CD14-positive monocyte (primary cell): Measurements from ENCODE around the gene EPS8L3. TPM values are rescaled to one million over a fixed set of nuclear protein-coding genes. Genes with fewer than 3 reads are reported as not detected.

Source experiments
- DNase-seq, 3 donors: peaks; one replicate each; pipeline ENCODE4 v3.0.0-alpha.2; 2011 to 2022
- H2AFZ ChIP-seq: 2 replicates; pipeline ENCODE4 v1.6.0; 2012; ENCODE audit warnings: mild to moderate bottlenecking, low read depth, low read length, inconsistent platforms; ENCODE audit not compliant: insufficient read depth, poor library complexity, severe bottlenecking
- H3K27ac ChIP-seq, 2 donors: 1 replicate in 1 of 2; 2 replicates in 1 of 2; pipeline ENCODE4 v1.5.1; 2012 to 2013; ENCODE audit warnings: low read length in 2 of 2, control low read depth in 1 of 2, inconsistent platforms in 1 of 2, low read depth in 1 of 2, mild to moderate bottlenecking in 1 of 2
- H3K27me3 ChIP-seq, 2 donors: one replicate each; pipeline versions ENCODE4 v1.6.0 to v1.6.1; 2011 to 2013; ENCODE audit warnings: low read length in 2 of 2; ENCODE audit not compliant: control insufficient read depth in 2 of 2, insufficient read depth in 2 of 2
- H3K36me3 ChIP-seq, 2 donors: replicated peaks in 1 of 2; 1 replicate in 1 of 2; 2 replicates in 1 of 2; pipeline versions ENCODE4 v1.5.1 to v1.6.1; 2012 to 2013; ENCODE audit warnings: low read length in 2 of 2, control low read depth in 1 of 2, inconsistent platforms in 1 of 2, mild to moderate bottlenecking in 1 of 2; ENCODE audit not compliant: insufficient read depth in 2 of 2, control insufficient read depth in 1 of 2
- H3K4me1 ChIP-seq, 2 donors: 1 replicate in 1 of 2; 2 replicates in 1 of 2; pipeline versions ENCODE4 v1.5.1 to v1.6.1; 2012 to 2013; ENCODE audit warnings: low read length in 2 of 2, control low read depth in 1 of 2, inconsistent platforms in 1 of 2, mild to moderate bottlenecking in 1 of 2, moderate library complexity in 1 of 2; ENCODE audit not compliant: insufficient read depth in 2 of 2, control insufficient read depth in 1 of 2
- H3K4me2 ChIP-seq: replicated peaks from 2 replicates; pipeline ENCODE3; 2012; ENCODE audit warnings: low read length, moderate library complexity, mild to moderate bottlenecking; ENCODE audit not compliant: poor library complexity, severe bottlenecking; ENCODE audit errors: extremely low read depth
- H3K4me3 ChIP-seq, 3 experiments: fragments of 200-600 bp in 1 of 3; sonication (generic) in 1 of 3; replicated peaks in 1 of 3; 1 replicate in 2 of 3; 2 replicates in 1 of 3; pipeline ENCODE4 v1.5.1; 2011 to 2013; ENCODE audit warnings: low read length in 3 of 3, mild to moderate bottlenecking in 3 of 3, control low read depth in 2 of 3, low read depth in 2 of 3, inconsistent platforms in 1 of 3, moderate library complexity in 1 of 3
- H3K79me2 ChIP-seq: 2 replicates; pipeline ENCODE4 v1.6.0; 2012; ENCODE audit warnings: mild to moderate bottlenecking, control low read depth, inconsistent platforms, low read length, moderate library complexity; ENCODE audit not compliant: insufficient read depth
- H3K9ac ChIP-seq: 2 replicates; pipeline ENCODE4 v1.6.0; 2017; ENCODE audit warnings: low read length, mild to moderate bottlenecking; ENCODE audit not compliant: insufficient read depth, poor library complexity, severe bottlenecking
- H3K9me3 ChIP-seq, 2 donors: replicated peaks in 1 of 2; 1 replicate in 1 of 2; 2 replicates in 1 of 2; pipeline versions ENCODE4 v1.5.1 to v1.6.1; 2012 to 2013; ENCODE audit warnings: low read length in 2 of 2, control low read depth in 1 of 2; ENCODE audit not compliant: control insufficient read depth in 1 of 2, insufficient read depth in 1 of 2
- H4K20me1 ChIP-seq: 2 replicates; pipeline ENCODE4 v1.6.0; 2012; ENCODE audit warnings: mild to moderate bottlenecking, low read length, control low read depth, moderate library complexity; ENCODE audit not compliant: insufficient read depth
- H3K27ac Mint-ChIP-seq, 7 donors: one replicate each; pipeline ENCODE4 v1.8.0; 2020; ENCODE audit warnings: mild to moderate bottlenecking in 7 of 7, mixed read lengths in 7 of 7, moderate library complexity in 6 of 7, inconsistent platforms in 2 of 7
- H3K27me3 Mint-ChIP-seq, 3 donors: one replicate each; pipeline ENCODE4 v1.8.0; 2021 to 2022; ENCODE audit warnings: low read depth in 3 of 3, mild to moderate bottlenecking in 3 of 3, mixed read lengths in 3 of 3, moderate library complexity in 3 of 3, inconsistent platforms in 1 of 3
- H3K36me3 Mint-ChIP-seq, 2 donors: one replicate each; pipeline ENCODE4 v1.8.0; 2020; ENCODE audit warnings: mixed read lengths in 2 of 2, inconsistent platforms in 1 of 2, mild to moderate bottlenecking in 1 of 2
- H3K4me1 Mint-ChIP-seq: one replicate; pipeline ENCODE4 v1.8.0; 2020; ENCODE audit warnings: mild to moderate bottlenecking, mixed read lengths
- H3K4me3 Mint-ChIP-seq, 2 donors: one replicate each; pipeline ENCODE4 v1.8.0; 2020; ENCODE audit warnings: mild to moderate bottlenecking in 2 of 2, mixed read lengths in 2 of 2, moderate library complexity in 1 of 2
- H3K9me3 Mint-ChIP-seq, 7 donors: one replicate each; pipeline ENCODE4 v1.8.0; 2020 to 2022; ENCODE audit warnings: mixed read lengths in 7 of 7, mild to moderate bottlenecking in 6 of 7, moderate library complexity in 6 of 7, inconsistent platforms in 2 of 7
- WGBS: methylation state at CpG from one replicate; pipeline ENCODE4 v1.1.5; 2013; ENCODE audit warnings: missing lambda C conversion rate; ENCODE audit not compliant: insufficient coverage; 5-methylcytosine and 5-hydroxymethylcytosine counted together
- intact Hi-C, 2 donors: fragments of 100-400 bp; cut with micrococcal nuclease; formaldehyde crosslinking; loops; one replicate each; pipeline versions ENCODE4 v1.15.0 to v1.15.1; 2023
- polyA plus RNA-seq, 3 donors: library from polyadenylated mRNA; depleted of rRNA in 1 of 3; unstranded in 2 of 3; stranded (reverse) in 1 of 3; fragments of 300-500 nt in 2 of 3; fragments of >200 nt in 1 of 3; fragmentation: Illumina TruSeq in 2 of 3; gene quantifications; 1 replicate in 2 of 3; 2 replicates in 1 of 3; pipeline ENCODE4 v1.2.3, GENCODE V29; 2012 to 2021
- TF ChIP-seq, protein P1 (sequence below): fragments of 200-600 bp; IDR thresholded peaks from one replicate; pipeline ENCODE4 v1.8.0; 2022; ENCODE audit warnings: antibody characterized with exemption, mild to moderate bottlenecking

The EPS8L3 gene
- polyA plus RNA-seq, 3 donors = not detected

- Histone ChIP-seq H3K27ac (no peak overlapping the region), H3K9ac (no peak overlapping the region)
- H3K27ac Mint-ChIP-seq = peak overlapping the region in 2 of 7 donors; percentile 27 to 36
Observed at GRCh38 chr1:109760581-109761226, 3.0 kb downstream of the EPS8L3 start.

GRCh38 chr1:109759513-109760334 lies 4.0 kb downstream of the EPS8L3 start:
- intact Hi-C loops = no loop called here
- Histone ChIP-seq H3K27me3 (no peaks in the 10 kb centered on the region), H3K36me3 (no peaks in the 10 kb centered on the region), H2AFZ (peak overlapping the region; percentile 21), H4K20me1 (no peaks in the 10 kb centered on the region), H3K27ac (no peak overlapping the region), H3K4me3 (no peak overlapping the region), H3K9ac (no peak overlapping the region), H3K4me1 (peaks cover 20 to 22% of the 10 kb centered on the region in 2 donors), H3K79me2 (no peaks in the 10 kb centered on the region), H3K9me3 (no peaks in the 10 kb centered on the region), H3K4me2 (no peak overlapping the region)
- H3K4me1 Mint-ChIP-seq = peaks cover 27% of the 10 kb centered on the region
- peaks cover 0 to 8% (median 2%) of the 10 kb centered on the region in 3 donors for H3K27me3 Mint-ChIP-seq
- H3K9me3 Mint-ChIP-seq = no peaks in the 10 kb centered on the region
- no peak overlapping the region for H3K4me3 Mint-ChIP-seq
- TF ChIP-seq, protein P1, sequence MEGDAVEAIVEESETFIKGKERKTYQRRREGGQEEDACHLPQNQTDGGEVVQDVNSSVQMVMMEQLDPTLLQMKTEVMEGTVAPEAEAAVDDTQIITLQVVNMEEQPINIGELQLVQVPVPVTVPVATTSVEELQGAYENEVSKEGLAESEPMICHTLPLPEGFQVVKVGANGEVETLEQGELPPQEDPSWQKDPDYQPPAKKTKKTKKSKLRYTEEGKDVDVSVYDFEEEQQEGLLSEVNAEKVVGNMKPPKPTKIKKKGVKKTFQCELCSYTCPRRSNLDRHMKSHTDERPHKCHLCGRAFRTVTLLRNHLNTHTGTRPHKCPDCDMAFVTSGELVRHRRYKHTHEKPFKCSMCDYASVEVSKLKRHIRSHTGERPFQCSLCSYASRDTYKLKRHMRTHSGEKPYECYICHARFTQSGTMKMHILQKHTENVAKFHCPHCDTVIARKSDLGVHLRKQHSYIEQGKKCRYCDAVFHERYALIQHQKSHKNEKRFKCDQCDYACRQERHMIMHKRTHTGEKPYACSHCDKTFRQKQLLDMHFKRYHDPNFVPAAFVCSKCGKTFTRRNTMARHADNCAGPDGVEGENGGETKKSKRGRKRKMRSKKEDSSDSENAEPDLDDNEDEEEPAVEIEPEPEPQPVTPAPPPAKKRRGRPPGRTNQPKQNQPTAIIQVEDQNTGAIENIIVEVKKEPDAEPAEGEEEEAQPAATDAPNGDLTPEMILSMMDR = no peak
- WGBS = 69% methylated on average over 11 of the region's 11 CpGs
- H3K36me3 Mint-ChIP-seq = no peaks in the 10 kb centered on the region
- no peak for DNase-seq
- peak overlapping the region in 2 of 7 donors; percentile 35 to 54 for H3K27ac Mint-ChIP-seq

More at GRCh38 chr1:109760581-109761226, 3.0 kb downstream of the EPS8L3 start:
- H3K36me3 Mint-ChIP-seq = no peaks in the 10 kb centered on the region
- H3K9me3 Mint-ChIP-seq = no peaks in the 10 kb centered on the region
- H3K4me1 Mint-ChIP-seq = peaks cover 27% of the 10 kb centered on the region
- Histone ChIP-seq H4K20me1 (no peaks in the 10 kb centered on the region), H3K4me2 (no peak overlapping the region), H3K27me3 (no peaks in the 10 kb centered on the region), H3K4me3 (no peak overlapping the region), H3K9me3 (no peaks in the 10 kb centered on the region), H3K79me2 (no peaks in the 10 kb centered on the region), H3K4me1 (peaks cover 20 to 22% of the 10 kb centered on the region in 2 donors), H2AFZ (no peak overlapping the region), H3K36me3 (no peaks in the 10 kb centered on the region)
- TF ChIP-seq, protein P1 = no peak
- whole genome bisulfite sequencing = 96% methylated on average over 6 of the region's 7 CpGs
- intact Hi-C loops = no loop called here
- DNase-seq = no peak
- peaks cover 0 to 8% (median 2%) of the 10 kb centered on the region in 3 donors for H3K27me3 Mint-ChIP-seq
- H3K4me3 Mint-ChIP-seq = no peak overlapping the region
